ENCODE data around the gene STYXL1. TPM values are rescaled to one million over a fixed set of nuclear protein-coding genes. Genes with fewer than 3 reads are reported as not detected.
"Not testable (repeated sequence)": the region's sequence is repeated elsewhere in the genome, so short reads cannot be mapped to it uniquely, and the experiment has no call there.

STYXL1 gene
- total RNA-seq, 1 donor from 2014 or later: 56.1 TPM

DNA sequence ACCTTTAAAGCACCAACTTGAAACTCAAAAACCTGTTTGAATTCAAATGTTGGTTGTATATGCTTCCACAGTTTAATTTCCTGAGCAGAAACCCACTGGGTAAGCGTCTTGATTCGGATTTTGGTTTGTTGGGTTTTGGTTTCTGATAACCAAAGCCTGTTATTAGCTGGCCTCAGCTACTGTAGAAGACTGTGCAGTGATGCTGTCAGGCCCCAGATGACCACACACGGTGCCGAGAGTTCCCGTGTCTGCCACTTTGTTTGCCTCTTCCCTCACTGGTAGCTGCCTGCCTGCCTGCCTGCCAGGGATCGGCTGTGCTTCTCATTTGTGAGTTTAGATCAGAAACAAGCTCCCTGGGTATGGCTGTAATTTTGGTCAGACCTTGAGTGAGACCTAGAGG lies 5.7 kb upstream of the STYXL1 start:
- H3F3A ChIP-seq (ENCODE audit: low read depth): peaks cover 3% of the 10 kb centered on the region
- H3K4me3 Mint-ChIP-seq: no peak overlapping the region
- no peaks in the 10 kb centered on the region for H3K9me3 Mint-ChIP-seq
- H3K27ac ChIP-seq: no peak overlapping the region
- peaks cover 82% of the 10 kb centered on the region for H3K79me2 ChIP-seq (ENCODE audit: low read depth)
- no peak overlapping the region for H2AFZ ChIP-seq (replicated peaks)
- H3K27ac Mint-ChIP-seq: no peak overlapping the region
- peaks cover 31% of the 10 kb centered on the region for H3K4me1 Mint-ChIP-seq
- peaks cover 6% of the 10 kb centered on the region for H3K4me1 ChIP-seq
- no peak for DNase-seq (ENCODE audit: low spot score)
- peak overlapping the region; percentile 38 for H3K4me2 ChIP-seq
- no peaks in the 10 kb centered on the region for H3K36me3 ChIP-seq
- no peaks in the 10 kb centered on the region for H3K9me3 ChIP-seq (ENCODE audit: low read depth)
- peaks cover 28% of the 10 kb centered on the region for H4K20me1 ChIP-seq (ENCODE audit: low read depth)
- TF ChIP-seq, protein P1, sequence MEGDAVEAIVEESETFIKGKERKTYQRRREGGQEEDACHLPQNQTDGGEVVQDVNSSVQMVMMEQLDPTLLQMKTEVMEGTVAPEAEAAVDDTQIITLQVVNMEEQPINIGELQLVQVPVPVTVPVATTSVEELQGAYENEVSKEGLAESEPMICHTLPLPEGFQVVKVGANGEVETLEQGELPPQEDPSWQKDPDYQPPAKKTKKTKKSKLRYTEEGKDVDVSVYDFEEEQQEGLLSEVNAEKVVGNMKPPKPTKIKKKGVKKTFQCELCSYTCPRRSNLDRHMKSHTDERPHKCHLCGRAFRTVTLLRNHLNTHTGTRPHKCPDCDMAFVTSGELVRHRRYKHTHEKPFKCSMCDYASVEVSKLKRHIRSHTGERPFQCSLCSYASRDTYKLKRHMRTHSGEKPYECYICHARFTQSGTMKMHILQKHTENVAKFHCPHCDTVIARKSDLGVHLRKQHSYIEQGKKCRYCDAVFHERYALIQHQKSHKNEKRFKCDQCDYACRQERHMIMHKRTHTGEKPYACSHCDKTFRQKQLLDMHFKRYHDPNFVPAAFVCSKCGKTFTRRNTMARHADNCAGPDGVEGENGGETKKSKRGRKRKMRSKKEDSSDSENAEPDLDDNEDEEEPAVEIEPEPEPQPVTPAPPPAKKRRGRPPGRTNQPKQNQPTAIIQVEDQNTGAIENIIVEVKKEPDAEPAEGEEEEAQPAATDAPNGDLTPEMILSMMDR (IDR thresholded peaks at IDR 0.05): no peak
- TF ChIP-seq EZH2phosphoT487 (IDR thresholded peaks at IDR 0.05) (no peak), EZH2 (IDR thresholded peaks at IDR 0.05) (no peak)
- H3K9ac ChIP-seq: no peak overlapping the region
- H3K27me3 ChIP-seq: no peaks in the 10 kb centered on the region
- H3K4me3 ChIP-seq: no peak overlapping the region
- peaks cover 6% of the 10 kb centered on the region for H3K27me3 Mint-ChIP-seq (ENCODE audit: insufficient read depth, low read depth)
- H3K36me3 Mint-ChIP-seq: peaks cover 19% of the 10 kb centered on the region

DNA sequence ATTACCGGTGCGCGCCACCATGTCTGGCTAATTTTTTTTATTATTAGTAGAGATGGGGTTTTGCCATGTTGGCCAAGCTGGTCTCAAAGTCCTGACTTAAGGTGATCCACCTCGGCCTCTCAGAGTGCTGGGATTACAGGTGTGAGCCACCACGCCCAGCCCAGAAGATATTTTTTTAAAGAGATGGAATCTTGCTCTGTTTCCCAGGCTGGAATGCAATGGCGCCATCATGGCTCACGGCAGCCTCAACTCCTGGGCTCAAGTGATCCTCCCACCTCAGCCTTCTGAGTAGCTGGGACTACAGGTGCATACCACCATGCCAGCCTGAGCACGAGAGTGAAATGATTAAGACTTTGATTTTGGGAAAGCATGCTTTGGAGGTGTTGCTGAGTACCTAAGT lies 4.9 kb upstream of the STYXL1 start:
- H3K4me1 ChIP-seq; H3K9me3 Mint-ChIP-seq; H3K27ac Mint-ChIP-seq; H3K27ac ChIP-seq; H3K4me2 ChIP-seq; H3K4me3 ChIP-seq; H3K9ac ChIP-seq; H3K27me3 Mint-ChIP-seq (ENCODE audit: insufficient read depth, low read depth); DNase-seq (ENCODE audit: low spot score); H3K4me3 Mint-ChIP-seq; H3F3A ChIP-seq (ENCODE audit: low read depth); H3K27me3 ChIP-seq; H3K9me3 ChIP-seq (ENCODE audit: low read depth); H2AFZ ChIP-seq (replicated peaks); H3K36me3 ChIP-seq: not testable (repeated sequence)
- Histone ChIP-seq H4K20me1 (ENCODE audit: low read depth) (peaks cover 28% of the 10 kb centered on the region), H3K79me2 (ENCODE audit: low read depth) (peaks cover 88% of the 10 kb centered on the region)
- H3K4me1 Mint-ChIP-seq: peaks cover 32% of the 10 kb centered on the region
- H3K36me3 Mint-ChIP-seq: peaks cover 16% of the 10 kb centered on the region

DNA sequence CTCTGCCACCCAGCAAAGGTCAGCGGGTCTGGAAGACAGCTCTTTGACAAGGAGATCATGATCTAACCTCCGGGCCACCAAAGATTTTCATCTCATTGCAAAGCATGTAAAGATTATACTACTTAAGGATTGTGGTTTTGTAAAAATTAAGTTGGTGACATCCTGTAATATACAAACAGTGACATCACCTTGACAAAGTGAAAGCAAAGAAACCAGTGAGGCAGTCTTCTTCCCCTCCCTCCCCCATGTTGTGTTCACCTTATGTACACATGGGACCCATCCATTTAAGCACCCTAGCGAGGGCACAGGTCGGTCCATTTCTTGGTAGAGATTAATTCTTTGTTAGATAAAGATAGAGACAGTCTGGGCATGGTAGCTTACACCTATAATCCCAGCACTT lies 4.0 kb upstream of the STYXL1 start:
- Mint-ChIP-seq H3K4me1 (peaks cover 32% of the 10 kb centered on the region), H3K27me3 (ENCODE audit: insufficient read depth, low read depth) (peaks cover 6% of the 10 kb centered on the region), H3K9me3 (no peaks in the 10 kb centered on the region), H3K4me3 (no peak overlapping the region), H3K27ac (no peak overlapping the region), H3K36me3 (peaks cover 15% of the 10 kb centered on the region)
- no peaks in the 10 kb centered on the region for H3K9me3 ChIP-seq (ENCODE audit: low read depth)
- H4K20me1 ChIP-seq (ENCODE audit: low read depth): peaks cover 28% of the 10 kb centered on the region
- peaks cover 6% of the 10 kb centered on the region for H3K4me1 ChIP-seq
- H3K36me3 ChIP-seq: no peaks in the 10 kb centered on the region
- H3F3A ChIP-seq (ENCODE audit: low read depth): peaks cover 8% of the 10 kb centered on the region
- H2AFZ ChIP-seq (replicated peaks): no peak overlapping the region
- peaks cover 96% of the 10 kb centered on the region for H3K79me2 ChIP-seq (ENCODE audit: low read depth)
- H3K27ac ChIP-seq: no peak overlapping the region
- no peak overlapping the region for H3K9ac ChIP-seq
- H3K4me3 ChIP-seq: no peak overlapping the region
- no peaks in the 10 kb centered on the region for H3K27me3 ChIP-seq
- no peak overlapping the region for H3K4me2 ChIP-seq
- no peak for DNase-seq (ENCODE audit: low spot score)
- no peak for TF ChIP-seq EZH2 (IDR thresholded peaks at IDR 0.05)
- TF ChIP-seq, protein P1 (IDR thresholded peaks at IDR 0.05): no peak
- TF ChIP-seq EZH2phosphoT487 (IDR thresholded peaks at IDR 0.05): no peak

DNA sequence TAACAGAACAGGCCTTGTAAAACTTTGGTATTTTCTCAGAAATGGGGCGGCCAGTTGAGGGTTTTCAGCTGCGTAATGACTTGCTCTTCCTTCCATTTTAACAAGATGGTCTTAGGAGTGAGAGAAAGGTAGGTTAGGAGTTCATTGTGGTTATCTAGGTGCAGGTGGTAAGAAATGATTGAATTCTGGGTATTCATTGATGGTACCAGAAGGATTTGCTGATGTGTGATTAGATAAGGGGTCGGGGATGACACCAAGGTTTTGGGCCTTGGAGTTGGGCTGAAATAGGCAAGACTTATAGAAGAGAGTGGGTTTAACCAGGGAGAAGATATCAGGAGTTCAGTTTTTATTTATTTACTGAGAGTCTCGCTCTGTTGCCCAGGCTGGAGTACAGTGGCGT lies 2.7 kb upstream of the STYXL1 start:
- Mint-ChIP-seq H3K4me1 (peaks cover 32% of the 10 kb centered on the region), H3K27ac (no peak overlapping the region), H3K9me3 (no peaks in the 10 kb centered on the region), H3K4me3 (peak overlapping the region; percentile 42), H3K27me3 (ENCODE audit: insufficient read depth, low read depth) (peaks cover 4% of the 10 kb centered on the region), H3K36me3 (peaks cover 15% of the 10 kb centered on the region)
- Histone ChIP-seq H3K4me3 (no peak overlapping the region), H2AFZ (replicated peaks) (no peak overlapping the region), H3K4me1 (peaks cover 6% of the 10 kb centered on the region), H4K20me1 (ENCODE audit: low read depth) (peaks cover 28% of the 10 kb centered on the region), H3K27ac (no peak overlapping the region), H3K79me2 (ENCODE audit: low read depth) (peaks cover 95% of the 10 kb centered on the region), H3K4me2 (no peak overlapping the region), H3F3A (ENCODE audit: low read depth) (peaks cover 8% of the 10 kb centered on the region), H3K27me3 (no peaks in the 10 kb centered on the region), H3K36me3 (no peaks in the 10 kb centered on the region), H3K9ac (no peak overlapping the region), H3K9me3 (ENCODE audit: low read depth) (no peaks in the 10 kb centered on the region)
- DNase-seq (ENCODE audit: low spot score): no peak
- TF ChIP-seq EZH2phosphoT487 (IDR thresholded peaks at IDR 0.05) (no peak), EZH2 (IDR thresholded peaks at IDR 0.05) (no peak)
- TF ChIP-seq, protein P1 (IDR thresholded peaks at IDR 0.05): no peak

Measured in neural progenitor cell (in vitro differentiated cells).